ENCODE results near the gene ASPN.

ASPN gene

DNA sequence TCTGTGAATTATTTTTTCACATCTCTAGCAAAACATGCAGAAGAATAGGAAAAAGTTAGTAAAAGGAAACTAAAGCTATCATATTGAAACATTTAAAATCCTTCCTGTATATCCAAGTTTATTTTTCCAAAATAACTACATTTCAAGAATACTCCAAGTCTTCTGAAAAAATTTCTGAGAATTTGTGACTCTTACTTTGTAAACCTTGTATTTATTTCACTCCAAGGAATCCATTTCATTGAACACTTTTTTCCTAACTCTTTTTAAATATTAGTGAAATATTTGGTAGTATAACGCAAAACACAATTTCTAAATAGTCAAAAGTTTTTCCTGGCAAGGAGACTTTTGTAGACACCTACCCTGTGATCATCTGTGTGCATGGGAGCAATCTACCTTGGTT is 34.2 kb upstream of the ASPN start:
- no peaks in the 10 kb centered on the region for H3K9me2 ChIP-seq (ENCODE audit: low read depth, low read length)
- no peaks in the 10 kb centered on the region for H3F3A ChIP-seq (ENCODE audit: insufficient read depth, low read length)
- H3K27me3 ChIP-seq (ENCODE audit: insufficient read depth, low read length): no peaks in the 10 kb centered on the region
- H4K20me1 ChIP-seq (ENCODE audit: insufficient read depth, low read length): no peaks in the 10 kb centered on the region
- H3K4me1 ChIP-seq (ENCODE audit: insufficient read depth, low read length, severe bottlenecking): no peaks in the 10 kb centered on the region
- no peak overlapping the region for H3K9ac ChIP-seq (ENCODE audit: low read length)
- no peaks in the 10 kb centered on the region for H3K79me2 ChIP-seq (ENCODE audit: insufficient read depth, low read length)
- no peak overlapping the region for H3K4me3 ChIP-seq (ENCODE audit: low read depth, low read length, poor library complexity, severe bottlenecking)
- no peaks in the 10 kb centered on the region for H3K9me3 ChIP-seq (ENCODE audit: low read length)
- H2AFZ ChIP-seq (ENCODE audit: low read length): no peak overlapping the region
- no peaks in the 10 kb centered on the region for H3K36me3 ChIP-seq (ENCODE audit: insufficient read depth, low read length)
- no peak for TF ChIP-seq EZH2 (IDR thresholded peaks at IDR 0.05; ENCODE audit: borderline replicate concordance, low read length)
- TF ChIP-seq, protein P1, sequence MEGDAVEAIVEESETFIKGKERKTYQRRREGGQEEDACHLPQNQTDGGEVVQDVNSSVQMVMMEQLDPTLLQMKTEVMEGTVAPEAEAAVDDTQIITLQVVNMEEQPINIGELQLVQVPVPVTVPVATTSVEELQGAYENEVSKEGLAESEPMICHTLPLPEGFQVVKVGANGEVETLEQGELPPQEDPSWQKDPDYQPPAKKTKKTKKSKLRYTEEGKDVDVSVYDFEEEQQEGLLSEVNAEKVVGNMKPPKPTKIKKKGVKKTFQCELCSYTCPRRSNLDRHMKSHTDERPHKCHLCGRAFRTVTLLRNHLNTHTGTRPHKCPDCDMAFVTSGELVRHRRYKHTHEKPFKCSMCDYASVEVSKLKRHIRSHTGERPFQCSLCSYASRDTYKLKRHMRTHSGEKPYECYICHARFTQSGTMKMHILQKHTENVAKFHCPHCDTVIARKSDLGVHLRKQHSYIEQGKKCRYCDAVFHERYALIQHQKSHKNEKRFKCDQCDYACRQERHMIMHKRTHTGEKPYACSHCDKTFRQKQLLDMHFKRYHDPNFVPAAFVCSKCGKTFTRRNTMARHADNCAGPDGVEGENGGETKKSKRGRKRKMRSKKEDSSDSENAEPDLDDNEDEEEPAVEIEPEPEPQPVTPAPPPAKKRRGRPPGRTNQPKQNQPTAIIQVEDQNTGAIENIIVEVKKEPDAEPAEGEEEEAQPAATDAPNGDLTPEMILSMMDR (IDR thresholded peaks at IDR 0.05; ENCODE audit: low read length): no peak
- H3K27ac ChIP-seq (ENCODE audit: low read depth, low read length, poor library complexity, severe bottlenecking): no peak overlapping the region
- no peak overlapping the region for H3K4me2 ChIP-seq (ENCODE audit: low read length)

DNA sequence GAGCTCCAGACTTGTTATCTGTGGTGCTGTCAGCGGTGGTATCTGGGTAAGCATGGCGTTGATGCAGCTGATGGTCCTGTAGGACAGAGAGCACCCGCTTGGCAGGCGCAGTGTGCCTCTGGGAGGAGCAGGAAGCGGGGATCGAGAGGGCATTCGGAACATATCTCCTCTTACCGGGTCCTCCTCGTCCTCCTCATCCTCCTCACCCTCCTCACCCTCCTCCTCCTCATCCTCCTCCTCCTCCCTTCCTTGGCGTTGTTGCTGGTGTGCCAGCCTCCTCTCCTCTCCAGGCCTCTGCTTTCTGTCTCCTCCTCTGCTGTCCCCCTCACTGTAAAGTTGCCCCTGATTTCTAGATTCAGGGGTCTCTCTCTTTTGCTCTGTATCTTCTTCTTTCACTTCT is 32.3 kb upstream of the ASPN start:
- H3K4me3 ChIP-seq (ENCODE audit: low read depth, low read length, poor library complexity, severe bottlenecking): no peak overlapping the region
- TF ChIP-seq, protein P1 (IDR thresholded peaks at IDR 0.05; ENCODE audit: low read length): no peak
- TF ChIP-seq EZH2 (IDR thresholded peaks at IDR 0.05; ENCODE audit: borderline replicate concordance, low read length): no peak
- no peak overlapping the region for H3K4me2 ChIP-seq (ENCODE audit: low read length)
- no peak overlapping the region for H3K27ac ChIP-seq (ENCODE audit: low read depth, low read length, poor library complexity, severe bottlenecking)
- no peaks in the 10 kb centered on the region for H3K36me3 ChIP-seq (ENCODE audit: insufficient read depth, low read length)
- H2AFZ ChIP-seq (ENCODE audit: low read length): no peak overlapping the region
- no peaks in the 10 kb centered on the region for H3K9me2 ChIP-seq (ENCODE audit: low read depth, low read length)
- no peaks in the 10 kb centered on the region for H3F3A ChIP-seq (ENCODE audit: insufficient read depth, low read length)
- H3K27me3 ChIP-seq (ENCODE audit: insufficient read depth, low read length): no peaks in the 10 kb centered on the region
- H3K4me1 ChIP-seq (ENCODE audit: insufficient read depth, low read length, severe bottlenecking): no peaks in the 10 kb centered on the region
- H3K79me2 ChIP-seq (ENCODE audit: insufficient read depth, low read length): no peaks in the 10 kb centered on the region
- H3K9ac ChIP-seq (ENCODE audit: low read length): no peak overlapping the region
- H4K20me1 ChIP-seq (ENCODE audit: insufficient read depth, low read length): no peaks in the 10 kb centered on the region
- H3K9me3 ChIP-seq (ENCODE audit: low read length): no peaks in the 10 kb centered on the region

DNA sequence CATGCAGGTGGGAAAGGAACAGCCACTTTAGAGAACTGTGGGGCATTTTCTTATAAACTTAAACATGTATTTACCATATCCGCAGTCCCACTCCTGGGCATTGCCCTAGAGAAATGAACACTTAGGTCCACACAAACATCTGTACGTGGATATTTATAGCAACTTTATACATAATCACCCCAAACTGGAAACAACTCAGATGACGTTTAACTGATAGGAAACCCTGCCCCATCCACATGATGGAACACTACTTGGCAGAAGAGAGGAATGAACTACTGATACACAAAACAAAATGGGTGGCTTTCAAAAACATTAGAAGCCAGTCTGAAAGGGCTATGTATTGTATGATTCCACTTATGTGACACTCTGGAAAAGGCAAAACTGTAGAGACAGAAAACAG is 31.0 kb upstream of the ASPN start:
- Histone ChIP-seq H3K4me2 (ENCODE audit: low read length) (no peak overlapping the region), H3F3A (ENCODE audit: insufficient read depth, low read length) (no peaks in the 10 kb centered on the region), H2AFZ (ENCODE audit: low read length) (no peak overlapping the region), H3K9ac (ENCODE audit: low read length) (no peak overlapping the region), H3K27ac (ENCODE audit: low read depth, low read length, poor library complexity, severe bottlenecking) (no peak overlapping the region), H3K27me3 (ENCODE audit: insufficient read depth, low read length) (no peaks in the 10 kb centered on the region), H3K79me2 (ENCODE audit: insufficient read depth, low read length) (no peaks in the 10 kb centered on the region), H3K4me3 (ENCODE audit: low read depth, low read length, poor library complexity, severe bottlenecking) (no peak overlapping the region), H3K9me2 (ENCODE audit: low read depth, low read length) (no peaks in the 10 kb centered on the region), H4K20me1 (ENCODE audit: insufficient read depth, low read length) (no peaks in the 10 kb centered on the region), H3K9me3 (ENCODE audit: low read length) (no peaks in the 10 kb centered on the region), H3K4me1 (ENCODE audit: insufficient read depth, low read length, severe bottlenecking) (no peaks in the 10 kb centered on the region), H3K36me3 (ENCODE audit: insufficient read depth, low read length) (no peaks in the 10 kb centered on the region)
- no peak for TF ChIP-seq EZH2 (IDR thresholded peaks at IDR 0.05; ENCODE audit: borderline replicate concordance, low read length)
- TF ChIP-seq, protein P1 (IDR thresholded peaks at IDR 0.05; ENCODE audit: low read length): no peak

All from OCI-LY1 (cell line).